IMR-90 (cell line): ENCODE data around the gene MEIS3. TPM values are rescaled to one million over a fixed set of nuclear protein-coding genes. Genes with fewer than 3 reads are reported as not detected.

Experiments used
- ATAC-seq: fragments of 200-7000 bp; cut with Tn5 transposase; 2 replicates; pipeline ENCODE4 v1.9.1; 2020; ENCODE audit warnings: low read depth, mild to moderate bottlenecking, moderate library complexity
- BruUV-seq: library from RNA; stranded (reverse); fragments of 400-500 nt; replicated peaks from 2 replicates; lab custom pipeline; 2021; lab: Mats Ljungman, UMichigan
- CTCF ChIA-PET: fragments of 300-600 bp; formaldehyde crosslinking; extraction: SDS; loops from one replicate; lab custom pipeline; 2021; ENCODE audit warnings: antibody characterized with exemption; lab: Yijun Ruan, JAX
- POLR2A ChIA-PET: fragments of 300-600 bp; sonication (Branson Sonifier 250); formaldehyde crosslinking; loops from one replicate; lab custom pipeline; 2022; ENCODE audit warnings: antibody characterized with exemption; ENCODE audit not compliant: unreplicated experiment; lab: Charles Lee
- DNase-seq: peaks from one replicate; pipeline ENCODE4 v3.0.0; 2013
- H2AFZ ChIP-seq: replicated peaks from 2 replicates; pipeline ENCODE3; 2013; ENCODE audit warnings: low read length, mild to moderate bottlenecking; ENCODE audit not compliant: poor library complexity
- H2AK5ac ChIP-seq: 2 replicates; pipeline ENCODE4 v1.6.1; 2013; ENCODE audit warnings: low read depth, low read length, inconsistent platforms
- H2AK9ac ChIP-seq: replicated peaks from 2 replicates; pipeline ENCODE3; 2013; ENCODE audit warnings: mild to moderate bottlenecking, low read depth, low read length, moderate library complexity; ENCODE audit not compliant: poor library complexity
- H2BK120ac ChIP-seq: 2 replicates; pipeline ENCODE4 v1.6.1; 2013; ENCODE audit warnings: low read depth, low read length, inconsistent platforms
- H2BK15ac ChIP-seq: 3 replicates; pipeline ENCODE4 v1.6.1; 2013; ENCODE audit warnings: low read depth, low read length, inconsistent platforms
- H2BK20ac ChIP-seq: 2 replicates; pipeline ENCODE4 v1.6.1; 2013; ENCODE audit warnings: low read depth, mild to moderate bottlenecking, inconsistent platforms, low read length, moderate library complexity
- H2BK5ac ChIP-seq: 2 replicates; pipeline ENCODE4 v1.6.1; 2013; ENCODE audit warnings: mild to moderate bottlenecking, low read depth, low read length, inconsistent platforms; ENCODE audit not compliant: poor library complexity, severe bottlenecking
- H3K14ac ChIP-seq: replicated peaks from 2 replicates; pipeline ENCODE4 v1.6.1; 2013; ENCODE audit warnings: low read depth, low read length, inconsistent platforms
- H3K18ac ChIP-seq: 2 replicates; pipeline ENCODE4 v1.6.1; 2013; ENCODE audit warnings: low read depth, low read length, control low read depth
- H3K23ac ChIP-seq: 2 replicates; pipeline ENCODE4 v1.6.1; 2013; ENCODE audit warnings: low read depth, low read length, inconsistent platforms
- H3K27ac ChIP-seq: 2 replicates; pipeline ENCODE4 v1.5.1; 2013; ENCODE audit warnings: mild to moderate bottlenecking, control low read depth, low read length; ENCODE audit not compliant: insufficient read depth
- H3K27me3 ChIP-seq: 2 replicates; pipeline ENCODE4 v1.6.1; 2013; ENCODE audit warnings: low read length; ENCODE audit not compliant: control insufficient read depth, insufficient read depth
- H3K36me3 ChIP-seq: 2 replicates; pipeline ENCODE4 v1.6.1; 2013; ENCODE audit warnings: low read length, mixed read lengths; ENCODE audit not compliant: control insufficient read depth, insufficient read depth
- H3K4ac ChIP-seq: 2 replicates; pipeline ENCODE4 v1.6.1; 2013; ENCODE audit warnings: low read depth, low read length, inconsistent platforms
- H3K4me1 ChIP-seq: 2 replicates; pipeline ENCODE4 v1.6.1; 2013; ENCODE audit warnings: low read length, mixed read lengths; ENCODE audit not compliant: control insufficient read depth, insufficient read depth
- H3K4me2 ChIP-seq: 2 replicates; pipeline ENCODE4 v1.6.1; 2013; ENCODE audit warnings: low read depth, mild to moderate bottlenecking, control low read depth, low read length, moderate library complexity
- H3K4me3 ChIP-seq: 2 replicates; pipeline ENCODE4 v1.5.1; 2013; ENCODE audit warnings: low read depth, mild to moderate bottlenecking, control low read depth, low read length, moderate library complexity; ENCODE audit not compliant: insufficient read depth
- H3K56ac ChIP-seq: 2 replicates; pipeline ENCODE4 v1.6.1; 2013; ENCODE audit warnings: low read length, inconsistent platforms; ENCODE audit not compliant: insufficient read depth; ENCODE audit errors: extremely low read depth
- H3K79me1 ChIP-seq, 2 experiments: 2 replicates each; pipeline ENCODE4 v1.6.1; 2013; ENCODE audit warnings: low read length in 2 of 2, inconsistent platforms in 1 of 2, low read depth in 1 of 2
- H3K9ac ChIP-seq: 2 replicates; pipeline ENCODE4 v1.6.1; 2013; ENCODE audit warnings: low read depth, low read length, control low read depth
- H3K9me1 ChIP-seq: 2 replicates; pipeline ENCODE4 v1.6.1; 2013; ENCODE audit warnings: low read length, inconsistent platforms; ENCODE audit not compliant: insufficient read depth
- H3K9me3 ChIP-seq: 2 replicates; pipeline ENCODE4 v1.6.1; 2013; ENCODE audit warnings: low read length; ENCODE audit not compliant: control insufficient read depth, insufficient read depth
- H4K20me1 ChIP-seq: 2 replicates; pipeline ENCODE4 v1.6.1; 2013; ENCODE audit warnings: low read length, inconsistent platforms; ENCODE audit not compliant: insufficient read depth
- H4K5ac ChIP-seq: 2 replicates; pipeline ENCODE4 v1.6.1; 2013; ENCODE audit warnings: mild to moderate bottlenecking, low read depth, low read length, control low read depth
- H4K8ac ChIP-seq, 2 experiments: 2 replicates each; pipeline ENCODE4 v1.6.1; 2013; ENCODE audit warnings: low read depth in 2 of 2, low read length in 2 of 2, control low read depth in 1 of 2, inconsistent platforms in 1 of 2
- H4K91ac ChIP-seq: 2 replicates; pipeline ENCODE4 v1.6.1; 2013; ENCODE audit warnings: low read depth, low read length, inconsistent platforms; ENCODE audit not compliant: insufficient read depth
- BHLHE40 ChIP-seq: fragments of 150-350 bp; IDR thresholded peaks from 2 replicates; pipeline ENCODE4 v1.6.1; 2016; ENCODE audit warnings: mild to moderate bottlenecking, low read depth, low read length
- CEBPB ChIP-seq: IDR thresholded peaks from 2 replicates; pipeline ENCODE4 v1.6.1; 2012; ENCODE audit warnings: low read depth, low read length, improper control_type of control experiment
- CHD1 ChIP-seq: IDR thresholded peaks from 2 replicates; pipeline ENCODE4 v1.6.1; 2012; ENCODE audit warnings: low read depth, low read length, improper control_type of control experiment
- MAFK ChIP-seq: IDR thresholded peaks from 2 replicates; pipeline ENCODE4 v1.6.1; 2012; ENCODE audit warnings: low read depth, low read length, improper control_type of control experiment
- MAZ ChIP-seq: IDR thresholded peaks from 2 replicates; pipeline ENCODE4 v1.6.1; 2012; ENCODE audit warnings: low read depth, mild to moderate bottlenecking, low read length, improper control_type of control experiment, moderate library complexity, borderline replicate concordance
- MXI1 ChIP-seq: IDR thresholded peaks from 2 replicates; pipeline ENCODE4 v1.6.1; 2012; ENCODE audit warnings: low read depth, mild to moderate bottlenecking, low read length, moderate library complexity, borderline replicate concordance
- NFE2L2 ChIP-seq: fragments of 150-350 bp; IDR thresholded peaks from 2 replicates; pipeline ENCODE4 v1.6.1; 2016; ENCODE audit warnings: low read depth, mild to moderate bottlenecking, low read length
- POLR2A ChIP-seq: IDR thresholded peaks from 2 replicates; pipeline ENCODE4 v1.6.1; 2012; ENCODE audit warnings: mild to moderate bottlenecking, low read depth, low read length
- RAD21 ChIP-seq: IDR thresholded peaks from 2 replicates; pipeline ENCODE4 v1.6.1; 2012; ENCODE audit warnings: low read length, improper control_type of control experiment
- RCOR1 ChIP-seq: IDR thresholded peaks from 2 replicates; pipeline ENCODE4 v1.6.1; 2012; ENCODE audit warnings: mild to moderate bottlenecking, low read length, improper control_type of control experiment; ENCODE audit not compliant: insufficient replicate concordance
- RFX5 ChIP-seq: IDR thresholded peaks from 2 replicates; pipeline ENCODE4 v1.8.0; 2012; ENCODE audit warnings: low read depth, mild to moderate bottlenecking, low read length, moderate library complexity
- SMC3 ChIP-seq: fragments of 150-350 bp; IDR thresholded peaks from 2 replicates; pipeline ENCODE4 v1.6.1; 2016; ENCODE audit warnings: low read depth, mild to moderate bottlenecking, antibody characterized with exemption, low read length, moderate library complexity
- WGBS, 2 experiments: methylation state at CpG; one replicate each; pipeline versions ENCODE4 v1.1.5 to v1.1.7; 2013; ENCODE audit warnings: missing lambda C conversion rate in 2 of 2; ENCODE audit not compliant: insufficient read length in 1 of 2; ENCODE audit errors: extremely low coverage in 2 of 2; 5-methylcytosine and 5-hydroxymethylcytosine counted together
- dilution Hi-C: fragments of 300-500 bp; cut with HindIII; formaldehyde crosslinking; loops from one replicate; pipeline ENCODE4 v1.14.3; 2018; ENCODE audit warnings: low sequenced_read_pairs; ENCODE audit not compliant: unreplicated experiment
- in situ Hi-C: fragments of 300-500 bp; cut with MboI; formaldehyde crosslinking; loops from 3 replicates; pipeline ENCODE4 v1.14.3; 2019; ENCODE audit warnings: low sequenced_read_pairs, inconsistent platforms, mixed read lengths
- intact Hi-C: fragments of 100-400 bp; cut with micrococcal nuclease; formaldehyde crosslinking; loops from 2 replicates; pipeline ENCODE4 v1.10.0; 2022
- polyA plus RNA-seq, 3 experiments: library from polyadenylated mRNA; depleted of rRNA; stranded (reverse); fragments of >200 nt; gene quantifications; 2 replicates each; pipeline ENCODE4 v1.2.3, GENCODE V29; 2012; ENCODE audit warnings: low replicate concordance in 1 of 3
- total RNA-seq: library from RNA; depleted of rRNA; stranded (reverse); fragments of >200 nt; gene quantifications from 2 replicates; pipeline ENCODE4 v1.2.3, GENCODE V29; 2012
- TF ChIP-seq, protein P1 (sequence below): conservative IDR thresholded peaks from 2 replicates; pipeline ENCODE4 v1.5.1; 2012; ENCODE audit warnings: mild to moderate bottlenecking, low read depth, low read length, improper control_type of control experiment
- TF ChIP-seq, protein P2 (sequence below): fragments of 150-350 bp; IDR thresholded peaks from 2 replicates; pipeline ENCODE4 v1.6.1; 2016; ENCODE audit warnings: low read depth, mild to moderate bottlenecking, low read length, moderate library complexity, borderline replicate concordance
- TF ChIP-seq, protein P3 (sequence below): fragments of 150-350 bp; IDR thresholded peaks from 2 replicates; pipeline ENCODE4 v1.6.1; 2017; ENCODE audit warnings: mild to moderate bottlenecking, antibody characterized with exemption, low read length, low read depth

MEIS3 gene
- total and polyA plus RNA-seq, 2 of the 4 experiments (the other 2 are of a cell fraction) = 32.4 to 33.0 TPM

DNA sequence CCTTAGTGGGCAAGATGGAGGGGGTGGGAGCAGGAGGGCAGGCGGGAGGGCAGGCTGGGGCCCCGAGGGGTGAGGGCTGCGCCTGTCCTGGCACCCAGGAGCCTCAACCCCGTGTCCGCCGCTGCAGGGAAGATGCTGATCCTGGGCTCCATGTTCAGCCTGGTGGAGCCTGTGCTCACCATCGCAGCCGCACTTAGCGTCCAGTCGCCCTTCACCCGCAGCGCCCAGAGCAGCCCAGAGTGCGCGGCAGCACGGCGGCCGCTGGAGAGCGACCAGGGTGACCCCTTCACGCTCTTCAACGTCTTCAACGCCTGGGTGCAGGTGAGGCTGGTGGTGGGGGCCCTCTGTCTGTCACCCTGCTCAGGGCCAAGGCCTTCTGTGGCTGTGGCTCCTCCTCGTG lies 46.7 kb downstream of the MEIS3 start:
- Histone ChIP-seq H2BK5ac (no peak overlapping the region), H3K9me3 (no peaks in the 10 kb centered on the region), H4K91ac (no peak overlapping the region), H3K79me1 (peaks cover 7 to 22% of the 10 kb centered on the region in 2 experiments; a peak in 3 of 4 replicates), H3K9me1 (peaks cover 9% of the 10 kb centered on the region), H3K4me2 (no peak overlapping the region), H2BK120ac (no peak overlapping the region), H2AFZ (no peak overlapping the region), H2BK20ac (no peak overlapping the region), H2AK5ac (no peak overlapping the region), H3K27ac (no peak overlapping the region), H3K27me3 (no peaks in the 10 kb centered on the region), H3K36me3 (peaks cover 65% of the 10 kb centered on the region), H4K8ac (no peak overlapping the region), H3K23ac (no peak overlapping the region), H2BK15ac (no peak overlapping the region), H3K4me1 (peaks cover 6% of the 10 kb centered on the region), H3K18ac (no peak overlapping the region), H4K20me1 (peaks cover 13% of the 10 kb centered on the region; the same call in 1 of the 2 replicates), H3K9ac (no peak overlapping the region), H2AK9ac (no peak overlapping the region), H4K5ac (no peak overlapping the region), H3K14ac (no peak overlapping the region), H3K56ac (no peak overlapping the region), H3K4me3 (no peak overlapping the region), H3K4ac (no peak overlapping the region)
- intact Hi-C loops (no loop called here), in situ Hi-C loops (no loop called here), dilution Hi-C loops (no loop called here)
- no peak for DNase-seq
- ChIA-PET POLR2A (no interaction called here), CTCF (no interaction called here)
- no peak for ATAC-seq
- TF ChIP-seq, protein P1, sequence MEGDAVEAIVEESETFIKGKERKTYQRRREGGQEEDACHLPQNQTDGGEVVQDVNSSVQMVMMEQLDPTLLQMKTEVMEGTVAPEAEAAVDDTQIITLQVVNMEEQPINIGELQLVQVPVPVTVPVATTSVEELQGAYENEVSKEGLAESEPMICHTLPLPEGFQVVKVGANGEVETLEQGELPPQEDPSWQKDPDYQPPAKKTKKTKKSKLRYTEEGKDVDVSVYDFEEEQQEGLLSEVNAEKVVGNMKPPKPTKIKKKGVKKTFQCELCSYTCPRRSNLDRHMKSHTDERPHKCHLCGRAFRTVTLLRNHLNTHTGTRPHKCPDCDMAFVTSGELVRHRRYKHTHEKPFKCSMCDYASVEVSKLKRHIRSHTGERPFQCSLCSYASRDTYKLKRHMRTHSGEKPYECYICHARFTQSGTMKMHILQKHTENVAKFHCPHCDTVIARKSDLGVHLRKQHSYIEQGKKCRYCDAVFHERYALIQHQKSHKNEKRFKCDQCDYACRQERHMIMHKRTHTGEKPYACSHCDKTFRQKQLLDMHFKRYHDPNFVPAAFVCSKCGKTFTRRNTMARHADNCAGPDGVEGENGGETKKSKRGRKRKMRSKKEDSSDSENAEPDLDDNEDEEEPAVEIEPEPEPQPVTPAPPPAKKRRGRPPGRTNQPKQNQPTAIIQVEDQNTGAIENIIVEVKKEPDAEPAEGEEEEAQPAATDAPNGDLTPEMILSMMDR = no peak
- TF ChIP-seq NFE2L2 (no peak), MXI1 (no peak), BHLHE40 (no peak), CEBPB (no peak), MAFK (no peak), SMC3 (no peak), RFX5 (no peak), CHD1 (no peak), MAZ (no peak), RCOR1 (no peak), POLR2A (no peak), RAD21 (no peak)
- TF ChIP-seq, protein P2, sequence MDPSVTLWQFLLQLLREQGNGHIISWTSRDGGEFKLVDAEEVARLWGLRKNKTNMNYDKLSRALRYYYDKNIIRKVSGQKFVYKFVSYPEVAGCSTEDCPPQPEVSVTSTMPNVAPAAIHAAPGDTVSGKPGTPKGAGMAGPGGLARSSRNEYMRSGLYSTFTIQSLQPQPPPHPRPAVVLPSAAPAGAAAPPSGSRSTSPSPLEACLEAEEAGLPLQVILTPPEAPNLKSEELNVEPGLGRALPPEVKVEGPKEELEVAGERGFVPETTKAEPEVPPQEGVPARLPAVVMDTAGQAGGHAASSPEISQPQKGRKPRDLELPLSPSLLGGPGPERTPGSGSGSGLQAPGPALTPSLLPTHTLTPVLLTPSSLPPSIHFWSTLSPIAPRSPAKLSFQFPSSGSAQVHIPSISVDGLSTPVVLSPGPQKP = no peak
- TF ChIP-seq, protein P3, sequence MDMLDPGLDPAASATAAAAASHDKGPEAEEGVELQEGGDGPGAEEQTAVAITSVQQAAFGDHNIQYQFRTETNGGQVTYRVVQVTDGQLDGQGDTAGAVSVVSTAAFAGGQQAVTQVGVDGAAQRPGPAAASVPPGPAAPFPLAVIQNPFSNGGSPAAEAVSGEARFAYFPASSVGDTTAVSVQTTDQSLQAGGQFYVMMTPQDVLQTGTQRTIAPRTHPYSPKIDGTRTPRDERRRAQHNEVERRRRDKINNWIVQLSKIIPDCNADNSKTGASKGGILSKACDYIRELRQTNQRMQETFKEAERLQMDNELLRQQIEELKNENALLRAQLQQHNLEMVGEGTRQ = no peak
- 96% methylated on average over 5 of the region's 22 CpGs; no CpG with 5 or more reads in 1 of the 2 experiments for WGBS, 2 experiments
- BruUV-seq = no TSS peak
